T-helper 1 cell (primary cell): Measurements from ENCODE around the gene POC1B.

ENCODE experiments used
- DNase-seq, 5 donors: peaks; one replicate each; pipeline ENCODE4 v3.0.0-alpha.2; 2012 to 2020
- total RNA-seq, 4 donors: gene quantifications; one replicate each; lab custom pipeline; 2026; lab: John Stamatoyannopoulos, UW

The POC1B gene
- total RNA-seq: 19.0 to 25.6 (median 22.4) reads per million in 4 donors

DNA sequence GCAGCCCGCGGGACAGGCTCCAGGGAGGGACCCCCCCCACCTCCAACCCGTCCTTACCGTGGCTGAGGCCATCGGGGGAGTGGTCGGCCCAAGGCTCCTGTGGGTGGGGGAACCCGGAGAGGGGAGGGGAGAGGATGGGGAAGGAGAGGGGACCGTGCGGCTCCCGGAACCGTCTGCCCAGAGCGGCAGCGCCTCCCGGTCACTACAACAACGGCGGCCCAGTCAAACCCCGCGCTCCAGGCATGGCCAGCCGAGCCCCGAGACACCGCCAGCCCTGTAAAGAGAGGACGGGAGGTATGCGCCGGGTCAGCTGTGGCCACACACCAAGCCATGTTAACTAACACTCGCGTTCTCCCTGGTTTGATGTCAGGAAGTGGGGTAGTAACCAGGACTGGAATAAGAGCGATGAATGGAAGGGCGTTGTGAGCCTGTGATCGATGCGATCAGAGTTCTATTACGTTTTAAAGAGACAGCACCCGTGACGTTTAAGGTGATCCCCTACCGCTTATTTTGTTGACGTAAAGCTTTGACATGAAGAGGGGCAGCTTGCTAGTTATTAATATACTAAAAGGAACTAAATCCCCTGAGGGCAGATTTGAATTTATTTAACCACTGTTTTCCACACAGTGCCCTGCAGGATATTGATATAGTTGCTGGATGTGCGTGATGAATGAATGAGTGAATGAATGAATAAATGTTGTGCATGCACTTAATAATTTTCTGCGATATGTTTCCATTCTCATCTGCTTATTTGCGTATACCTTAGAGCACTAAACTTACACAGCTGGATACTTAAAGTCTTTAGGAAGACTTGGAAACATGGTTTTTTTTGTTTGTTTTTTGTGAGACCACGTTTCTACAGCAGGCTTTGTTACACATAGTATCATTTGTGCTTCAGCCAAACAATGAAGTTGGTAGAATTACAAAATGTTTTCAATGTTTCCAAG, at the start of gene POC1B:
Gene POC1B, minus strand, starts transcription at position 224 of the 947 bp plus-strand sequence. Its CDS starts 152 bp downstream, at position 72.
- peak; percentile 26 to 82 (median 31) for DNase-seq

DNA sequence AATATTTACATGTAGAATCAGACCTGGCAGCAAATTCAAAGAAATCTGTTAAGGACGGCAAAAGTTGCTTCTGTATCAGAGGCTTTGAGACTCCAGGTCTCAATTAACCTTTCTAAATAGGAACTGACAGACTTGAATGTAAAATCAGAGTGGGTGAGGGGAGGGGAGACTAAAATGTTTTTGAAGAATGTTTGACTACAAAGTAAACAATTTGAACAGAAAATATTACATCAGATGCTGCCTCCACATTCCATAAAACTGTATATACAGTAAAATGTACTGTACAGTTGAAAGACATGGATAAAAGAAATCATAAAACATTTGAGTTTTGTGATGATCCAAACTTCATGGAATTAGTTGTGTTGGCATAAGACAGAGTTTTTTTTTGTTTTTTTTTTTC, 49.5 kb upstream of the POC1B start:
- DNase-seq: no peak

DNA sequence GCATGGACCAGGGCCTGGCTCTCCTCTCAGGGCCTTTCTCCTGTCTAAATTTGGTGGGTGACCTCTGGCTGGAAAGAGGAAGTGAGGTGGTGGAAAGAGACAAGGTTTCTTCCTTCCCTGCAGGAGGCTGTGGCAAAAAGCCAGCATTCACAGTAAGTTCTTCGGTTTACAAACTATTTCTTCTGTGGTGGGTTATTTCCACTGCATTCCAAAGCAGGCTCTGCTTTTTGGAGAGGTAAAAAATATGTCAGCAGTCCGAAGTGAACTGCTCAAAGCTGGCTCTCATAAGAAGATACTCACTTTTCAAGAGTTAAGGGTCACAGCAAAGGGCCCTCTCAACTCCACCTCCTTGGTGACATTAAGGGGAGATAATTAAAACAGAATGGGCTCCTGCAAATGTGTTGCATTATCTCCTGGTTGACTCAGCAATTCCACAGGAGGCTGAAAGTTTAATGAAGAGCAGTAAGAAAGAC, 48.9 kb upstream of the POC1B start:
- no peak for DNase-seq

DNA sequence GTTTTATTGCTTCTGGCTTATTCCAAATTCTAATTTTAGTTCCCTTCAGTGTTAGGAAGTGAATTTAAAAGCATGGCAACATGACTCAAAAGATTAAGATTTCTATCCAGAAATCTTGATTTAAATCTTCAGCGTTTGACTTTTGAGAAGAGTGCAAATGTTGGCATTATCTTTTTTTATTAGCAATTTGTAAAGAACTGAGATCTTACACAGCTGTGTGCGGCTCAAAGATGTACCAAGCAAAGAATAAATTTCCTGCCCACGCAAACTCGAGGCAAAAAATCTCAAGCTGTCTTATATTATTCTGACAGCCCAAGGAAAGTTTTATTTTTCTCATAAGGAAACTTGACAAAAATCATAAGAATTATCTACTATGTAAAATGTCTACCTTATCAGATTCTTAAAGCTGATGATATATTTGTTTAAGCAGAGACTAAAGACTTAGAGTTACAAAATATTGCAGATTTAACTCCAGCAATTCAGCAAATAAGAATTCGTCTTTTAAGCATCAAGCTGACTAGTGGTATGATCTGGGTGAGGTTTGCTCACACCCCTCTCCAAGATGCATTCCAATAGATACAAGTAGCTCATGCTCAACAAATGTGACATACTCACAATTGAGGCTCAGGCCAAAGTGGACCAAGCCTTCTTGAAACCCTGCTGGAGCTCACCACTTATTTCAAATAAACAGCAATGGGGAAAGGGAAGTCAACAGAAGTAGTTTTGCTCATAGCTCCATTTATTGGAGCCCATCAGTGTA, 47.4 kb upstream of the POC1B start:
- DNase-seq: no peak

DNA sequence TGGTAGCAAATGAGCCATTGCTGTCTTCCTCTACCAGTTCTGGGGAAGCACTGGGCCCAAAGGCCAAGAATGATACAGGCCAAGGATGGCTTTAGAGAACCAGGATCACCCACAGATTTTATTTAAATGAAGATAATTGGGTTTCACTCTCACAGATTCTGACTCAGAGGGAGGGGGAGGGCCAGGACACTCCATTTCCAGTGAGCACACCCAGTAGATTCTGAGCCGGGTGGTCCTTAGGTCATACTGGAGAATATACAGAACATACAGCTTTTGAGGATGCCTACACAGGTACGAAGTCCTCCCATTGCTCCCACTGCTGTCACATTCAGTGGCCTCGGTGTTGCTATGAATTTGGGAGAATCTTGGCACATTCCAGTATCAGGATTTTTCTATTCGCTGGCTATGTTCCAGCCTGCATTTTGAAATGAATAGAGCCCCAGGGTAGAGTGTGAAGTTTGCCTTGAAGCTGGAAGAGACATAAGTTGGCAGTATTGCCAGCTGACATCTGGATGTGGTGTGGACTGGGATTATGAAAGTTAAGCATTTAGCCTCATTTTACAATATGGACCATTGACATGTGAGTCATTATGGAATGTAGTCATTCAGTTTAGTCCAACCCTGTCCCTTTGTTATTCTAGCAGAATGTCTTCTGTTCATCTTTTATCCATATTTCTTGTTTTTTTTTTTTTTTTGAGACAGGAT, 45.8 kb upstream of the POC1B start:
- no peak for DNase-seq

DNA sequence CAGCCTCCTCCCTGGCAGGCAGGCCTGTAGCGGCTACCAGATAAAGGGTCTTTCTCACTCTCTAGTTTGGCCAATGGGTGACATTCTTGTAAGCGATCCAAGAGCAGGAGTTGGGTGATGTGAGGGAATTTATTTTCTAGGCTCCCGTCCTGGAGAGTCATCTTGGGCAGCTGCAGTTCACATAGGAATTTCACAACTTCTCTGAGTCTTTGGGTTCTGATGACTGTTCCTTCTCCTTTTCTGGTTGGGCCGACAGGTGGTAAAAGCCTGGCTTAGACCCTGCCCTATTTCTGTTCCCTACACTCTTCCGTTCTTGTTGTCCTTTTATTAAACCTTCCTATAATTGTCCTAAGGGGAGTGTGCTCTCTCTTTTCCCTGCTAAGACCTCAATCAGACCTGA, 42.6 kb upstream of the POC1B start:
- no peak for DNase-seq

DNA sequence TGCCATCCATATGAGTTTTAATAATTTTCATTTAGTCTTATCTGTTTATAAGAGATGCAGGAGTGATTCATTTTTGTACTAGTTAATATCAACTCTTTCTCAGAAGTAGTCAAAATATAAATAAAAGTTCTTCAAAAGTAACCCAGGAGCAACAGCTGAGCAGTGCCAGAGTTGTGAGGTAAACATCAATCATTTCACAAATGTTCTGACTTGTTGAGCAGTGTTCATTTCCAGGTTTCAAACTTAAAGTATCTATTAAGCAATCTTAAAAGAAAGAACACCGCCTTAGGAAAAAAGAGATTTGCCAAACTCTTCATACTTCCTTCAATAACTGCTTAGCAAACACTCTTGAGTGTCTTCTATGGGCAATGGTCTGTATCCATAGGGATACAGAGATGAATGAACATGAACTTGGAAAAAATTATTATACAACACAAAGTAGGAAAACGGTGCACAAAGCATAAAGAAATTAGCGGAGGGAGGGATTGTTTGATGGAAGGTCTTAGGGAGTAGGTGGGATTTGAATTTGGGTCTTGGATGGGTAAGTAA, 41.9 kb upstream of the POC1B start:
- DNase-seq: no peak

DNA sequence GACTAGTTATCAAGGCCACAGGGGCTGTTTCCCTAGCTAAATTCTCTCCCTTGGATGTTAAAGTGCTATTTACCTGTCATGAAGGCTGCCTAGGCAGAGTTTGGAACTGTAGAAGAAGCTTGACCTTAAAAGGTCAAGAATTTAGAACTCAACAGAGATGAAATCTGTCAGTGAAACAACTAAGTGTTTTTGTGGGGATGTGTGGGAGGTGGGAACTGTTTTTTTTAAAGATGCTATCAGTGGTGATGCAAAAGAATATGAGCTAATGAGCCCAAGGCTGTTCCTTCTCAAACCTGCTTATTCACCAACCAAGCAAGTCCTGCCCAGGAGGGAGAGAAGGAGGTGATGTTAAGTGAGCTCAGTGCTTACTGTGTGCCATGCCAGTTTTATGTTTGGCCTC, 40.8 kb upstream of the POC1B start:
- DNase-seq: no peak

DNA sequence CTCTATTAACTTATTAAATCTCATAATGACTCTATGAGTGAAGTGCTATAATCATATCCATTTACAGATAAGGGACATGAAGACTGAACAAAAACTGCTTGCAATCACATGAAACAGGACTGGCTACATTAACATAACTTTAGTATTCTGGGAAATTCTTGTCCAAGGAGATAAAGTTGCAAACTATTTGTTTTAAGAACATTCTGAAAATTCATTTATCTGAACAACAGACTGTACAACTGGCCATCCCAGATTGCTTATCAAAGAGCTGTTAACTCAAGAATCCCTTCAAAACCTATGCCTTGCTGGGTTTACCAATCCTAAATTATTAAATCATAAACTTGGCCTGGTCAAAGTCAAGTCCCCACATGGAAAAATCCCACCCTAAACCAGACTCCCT, 39.2 kb upstream of the POC1B start:
- DNase-seq: no peak

DNA sequence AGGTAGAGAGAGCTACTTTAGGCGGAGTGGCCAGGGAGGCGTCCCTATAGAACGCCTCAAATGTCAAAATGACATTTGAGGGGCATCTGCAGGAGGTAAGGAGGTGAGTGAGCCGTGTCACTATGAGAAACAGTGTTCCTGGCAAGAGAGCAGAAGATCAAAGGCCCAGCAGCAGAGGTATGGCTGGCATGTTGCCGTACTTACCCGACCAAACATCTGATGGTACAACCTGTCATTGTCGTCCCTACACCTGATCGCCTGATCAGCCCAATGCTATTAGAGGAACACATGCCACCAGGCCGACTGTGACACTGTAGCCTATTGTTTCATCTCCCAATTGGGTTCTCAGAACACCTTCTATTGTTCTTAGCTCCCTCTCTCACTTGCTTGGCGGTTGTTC, 33.9 kb upstream of the POC1B start:
- DNase-seq: no peak

DNA sequence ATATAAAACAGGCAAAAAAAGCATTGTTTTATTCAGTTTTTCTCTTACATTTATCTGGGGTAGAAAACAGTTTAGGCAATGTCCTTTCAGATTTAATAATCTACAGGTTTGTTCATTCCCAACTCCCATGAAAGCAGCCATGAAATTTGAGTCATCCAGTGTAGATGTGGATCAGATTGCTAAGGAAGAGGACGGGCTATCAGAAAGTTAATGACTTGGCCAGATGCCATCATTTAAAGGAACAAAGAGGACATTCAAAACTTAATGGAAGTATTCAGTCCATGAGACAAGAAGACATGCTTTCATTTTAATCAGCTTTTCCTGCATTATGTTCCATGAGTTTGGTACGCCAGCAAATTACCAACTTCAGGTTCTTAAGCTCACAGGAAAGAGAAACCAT, 31.1 kb upstream of the POC1B start:
- no peak for DNase-seq

DNA sequence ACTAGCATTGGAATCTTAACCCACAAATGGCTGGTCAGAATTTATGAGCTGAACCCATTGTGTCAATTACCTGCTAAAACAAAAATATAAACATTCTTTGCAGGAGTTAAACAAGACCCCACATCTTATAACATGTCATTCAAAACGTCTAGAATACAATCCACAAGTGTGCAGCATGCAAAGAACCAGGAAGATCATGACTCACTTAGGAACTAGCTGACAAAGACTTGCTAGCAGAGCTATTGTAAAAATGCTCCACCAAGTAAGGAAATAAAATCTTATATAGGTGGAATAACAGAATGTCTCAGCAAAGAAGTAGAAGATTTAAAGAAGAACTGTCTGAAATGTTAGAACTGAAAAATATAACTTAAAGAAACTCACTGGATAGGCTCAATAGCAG, 26.5 kb upstream of the POC1B start:
- DNase-seq: no peak

DNA sequence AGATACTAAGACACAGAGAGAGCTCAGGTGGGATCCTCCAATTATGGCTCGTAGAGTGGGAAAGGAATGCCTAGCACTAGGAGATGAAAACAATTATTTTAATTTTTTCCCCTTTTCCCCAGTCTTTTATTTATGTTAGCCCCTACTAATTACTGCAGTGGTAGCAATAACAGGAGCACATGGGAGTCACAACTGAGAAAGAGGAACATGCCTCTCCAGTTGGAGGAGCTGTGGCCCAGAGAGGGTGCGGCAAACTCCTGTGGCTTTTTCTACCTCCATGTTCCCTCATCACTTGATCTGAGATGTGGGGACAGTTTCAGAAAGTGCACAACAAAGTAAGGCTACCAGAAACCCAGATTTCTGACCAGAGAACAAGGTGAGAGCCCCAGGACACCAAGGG, 25.9 kb upstream of the POC1B start:
- no peak for DNase-seq

DNA sequence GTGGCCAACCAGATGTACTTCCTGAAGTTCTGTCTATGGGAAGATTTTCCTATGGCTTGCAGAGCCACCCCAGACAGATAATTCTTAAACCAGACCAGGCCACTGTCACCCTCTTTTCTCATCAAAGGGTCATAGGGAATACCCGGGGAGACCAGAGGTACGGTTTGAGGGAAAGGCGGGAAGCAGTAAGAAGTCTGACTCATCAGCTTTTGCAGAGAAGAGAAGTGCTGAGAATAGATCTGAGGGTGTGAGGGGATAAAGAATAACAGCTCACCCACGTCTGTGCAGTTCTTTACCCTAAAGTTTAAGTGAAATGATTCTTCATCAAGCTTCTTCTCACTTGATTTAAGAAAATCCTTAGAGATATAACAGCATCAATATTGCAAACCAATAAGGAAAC, 21.3 kb upstream of the POC1B start:
- DNase-seq: no peak

DNA sequence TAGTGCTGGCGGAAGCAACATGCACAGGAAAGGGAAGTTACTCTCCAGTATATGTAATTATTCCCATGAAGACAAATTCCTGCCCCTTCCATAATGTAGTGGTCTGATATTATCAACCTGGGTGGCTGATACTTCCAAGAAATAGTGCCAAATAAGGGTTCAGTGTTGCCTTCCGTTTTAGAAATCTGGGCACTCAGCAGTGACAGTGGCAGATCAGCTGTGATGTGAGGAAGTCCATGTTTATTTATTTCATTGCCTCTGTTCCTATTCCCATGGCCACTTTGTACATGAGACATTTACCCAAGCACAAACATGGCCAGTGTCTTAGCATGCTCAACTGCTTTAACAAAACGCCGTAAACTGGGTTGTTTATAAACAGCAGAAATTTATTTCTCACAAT, 20.3 kb upstream of the POC1B start:
- DNase-seq: no peak

DNA sequence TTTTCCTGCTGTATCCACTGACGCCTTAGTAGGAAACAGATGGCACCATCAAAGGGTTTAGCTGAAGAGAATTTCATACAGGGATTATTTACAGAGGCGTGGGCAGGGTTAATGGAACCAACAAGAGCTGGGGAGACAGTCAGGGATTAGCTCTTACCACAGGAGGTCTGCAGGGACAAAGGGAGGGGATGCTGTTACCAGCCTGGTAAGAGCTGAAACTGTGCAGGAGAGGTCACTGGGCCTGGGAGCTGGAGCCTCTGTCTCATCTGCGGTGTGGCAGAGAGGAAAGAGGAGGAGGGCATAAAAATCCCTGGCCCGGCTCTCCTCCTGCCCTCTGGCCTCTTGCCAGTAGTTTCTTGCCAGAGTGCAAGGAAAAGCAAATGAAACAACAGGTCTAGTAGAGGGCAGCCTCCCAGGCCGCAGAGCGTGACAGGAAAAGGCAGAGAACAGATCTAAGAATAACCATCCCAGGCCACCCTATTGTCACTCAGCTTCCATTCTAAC, 18.9 kb upstream of the POC1B start:
- DNase-seq: no peak

DNA sequence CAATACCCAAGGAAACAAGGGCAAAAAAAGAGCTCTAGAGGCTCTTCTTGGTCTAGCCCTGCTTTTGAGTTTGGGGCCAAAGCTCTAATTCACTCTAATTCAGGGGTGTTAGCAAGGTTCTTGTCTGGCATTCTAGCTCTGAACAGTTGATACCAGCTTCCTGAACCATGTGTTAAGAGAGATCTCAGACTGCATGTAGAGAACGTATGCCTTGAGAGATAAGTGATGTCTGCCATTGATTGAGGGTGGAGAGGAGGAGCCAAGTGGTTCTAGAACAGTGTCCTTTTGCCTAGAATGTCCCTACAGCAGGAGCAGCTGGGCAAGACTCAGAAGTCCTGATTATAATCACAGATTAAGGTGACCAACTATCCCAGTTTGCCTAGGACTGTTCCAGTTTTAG, 18.2 kb upstream of the POC1B start:
- no peak for DNase-seq

DNA sequence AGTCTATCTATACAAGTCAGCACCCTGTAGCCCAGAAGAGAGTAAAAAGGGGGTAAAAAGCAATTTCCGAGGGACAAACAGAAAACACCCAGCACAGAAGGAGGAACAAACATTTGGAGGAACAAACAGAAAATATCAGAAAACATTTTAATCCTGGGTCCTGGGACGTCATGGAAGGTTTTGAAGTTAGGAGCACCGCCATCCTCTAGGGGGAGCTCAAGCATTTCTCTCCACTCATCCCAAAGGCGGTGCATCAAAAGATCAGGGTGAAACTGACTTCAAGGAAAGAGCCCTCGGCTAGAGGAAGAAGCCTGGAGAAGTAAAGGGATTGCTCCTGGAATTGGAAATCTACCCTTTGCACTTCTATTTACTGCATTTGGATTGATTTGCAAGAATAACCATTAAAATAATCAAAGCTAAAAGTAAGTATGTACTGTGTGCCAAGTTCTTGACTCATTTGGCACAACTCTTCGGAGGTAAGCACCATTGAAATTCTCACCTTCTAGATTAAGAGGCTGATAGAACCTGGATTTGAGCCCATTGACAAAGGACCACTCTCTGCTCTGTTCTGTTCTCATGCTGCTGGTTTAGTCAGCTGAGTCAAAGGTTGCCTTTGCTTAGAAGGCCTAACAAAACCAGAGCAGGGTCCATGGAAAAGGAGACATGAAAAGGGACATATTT, 17.2 kb upstream of the POC1B start:
- peak; percentile 23 to 69 (median 46) for DNase-seq

DNA sequence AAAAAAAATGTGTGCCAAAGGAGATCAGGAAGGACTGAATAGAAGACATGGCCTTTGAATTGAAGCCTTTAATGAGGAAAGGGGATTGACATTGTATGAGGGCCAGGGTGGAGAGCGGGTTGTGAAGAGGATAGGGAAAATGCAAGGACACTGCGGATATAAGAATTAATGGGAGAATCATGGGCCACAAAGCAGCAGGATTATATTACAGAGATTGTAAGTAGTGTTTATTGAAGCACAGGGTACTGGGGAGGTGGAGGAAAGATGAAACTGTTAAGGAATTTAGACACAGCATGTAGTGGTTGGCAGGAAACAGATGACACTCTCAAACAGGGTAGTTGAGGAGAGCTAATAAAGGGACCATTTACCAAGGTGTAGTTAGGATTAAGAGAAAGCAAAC, 16.4 kb upstream of the POC1B start:
- DNase-seq: no peak

DNA sequence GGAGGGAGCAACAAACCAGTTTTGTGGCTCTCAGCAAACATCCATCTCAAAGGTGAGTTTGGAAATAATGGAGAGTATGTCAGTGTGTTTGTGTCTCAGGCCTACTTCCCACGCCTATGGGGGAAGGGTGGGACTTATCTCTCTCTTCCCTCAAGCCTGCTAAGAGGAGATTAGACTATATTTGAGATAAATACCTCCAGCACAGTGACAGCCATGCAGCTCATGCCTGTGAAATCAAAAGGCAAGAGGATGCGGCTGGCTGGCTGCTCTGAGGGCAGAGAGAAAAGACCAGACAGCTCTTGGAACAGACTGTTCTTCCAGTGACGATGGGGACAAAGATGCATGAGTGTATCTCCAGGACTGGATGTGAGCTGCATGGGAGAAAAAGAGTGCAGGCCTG, 14.7 kb upstream of the POC1B start:
- no peak for DNase-seq

DNA sequence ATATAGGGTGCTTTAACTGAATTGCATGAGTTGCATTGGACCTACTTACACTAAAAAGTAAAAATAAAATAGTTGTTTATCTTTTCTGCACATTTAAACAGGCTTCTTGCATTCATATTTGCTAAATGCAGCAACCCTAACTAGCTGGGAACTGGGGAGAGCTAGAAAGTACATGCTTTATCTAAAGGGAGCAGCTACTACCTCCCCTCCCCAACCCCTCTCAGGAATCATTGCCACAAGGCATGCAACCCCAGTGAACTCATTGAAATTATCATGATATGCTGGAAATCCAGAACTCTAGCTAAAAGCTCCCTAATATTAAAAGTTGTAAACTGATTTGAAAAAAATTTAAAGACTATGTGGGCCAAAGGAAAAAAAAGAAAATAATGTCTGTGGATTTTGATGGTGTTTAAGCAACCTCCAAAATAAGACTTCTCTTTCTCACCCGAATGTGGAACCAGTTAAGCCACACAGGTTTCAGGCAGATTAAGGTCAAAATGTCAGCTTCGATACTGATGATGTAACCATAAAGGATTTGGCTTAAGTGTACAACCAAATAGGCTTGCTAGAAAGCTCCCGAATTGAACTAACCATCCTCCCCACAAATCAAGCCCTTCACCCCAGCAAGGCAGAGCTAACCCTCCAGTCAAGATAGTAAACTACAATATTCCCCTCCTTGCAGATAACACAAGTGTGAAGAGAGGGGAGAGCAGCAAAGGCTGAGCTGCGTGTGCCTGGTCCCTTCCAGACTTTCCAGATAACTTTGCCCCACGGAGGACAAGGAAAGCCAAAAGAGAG, 13.8 kb upstream of the POC1B start:
- no peak for DNase-seq
